Measurements from ENCODE around the gene ELK4. TPM values are rescaled to one million over a fixed set of nuclear protein-coding genes. Genes with fewer than 3 reads are reported as not detected.

The ELK4 gene
- polyA plus RNA-seq, 1 donor (not counting 4 experiments of a cell fraction or from before 2014, with no cell fraction given), result 8.6 TPM

- Histone ChIP-seq H3K9me3 (ENCODE audit: control insufficient read depth, low read depth, low read length) (no peaks in the 10 kb centered on the region), H3K27me3 (ENCODE audit: control insufficient read depth, extremely low read depth, insufficient read depth, low read length) (no peaks in the 10 kb centered on the region), H3K27ac (ENCODE audit: control insufficient read depth, insufficient read depth, low read length) (peak overlapping the region; percentile 30), H3K79me2 (ENCODE audit: control insufficient read depth, insufficient read depth, low read length) (no peaks in the 10 kb centered on the region), H3K9me1 (ENCODE audit: control insufficient read depth, extremely low read depth, insufficient read depth, low read length) (no peaks in the 10 kb centered on the region), H3K4me1 (ENCODE audit: control insufficient read depth, extremely low read depth, insufficient read depth, low read length) (peaks cover 21% of the 10 kb centered on the region), H3K9ac (ENCODE audit: control insufficient read depth, extremely low read depth, insufficient read depth, low read length) (peak overlapping the region; percentile 42), H3K4me3 (ENCODE audit: control insufficient read depth in 2 of 3, extremely low read depth in 1 of 3, insufficient read depth in 2 of 3, low read depth in 1 of 3, low read length in 3 of 3) (peak overlapping the region in 2 of 3 experiments; percentile 25 to 35), H3K36me3 (ENCODE audit: control insufficient read depth in 2 of 2, extremely low read depth in 1 of 2, insufficient read depth in 2 of 2, low read length in 2 of 2) (no peaks in the 10 kb centered on the region), H3K4me2 (ENCODE audit: control insufficient read depth, extremely low read depth, insufficient read depth, low read depth, low read length) (peak overlapping the region; percentile 81), H4K20me1 (ENCODE audit: control insufficient read depth, extremely low read depth, insufficient read depth, low read length) (no peaks in the 10 kb centered on the region), H2AFZ (ENCODE audit: control insufficient read depth, low read length) (peak overlapping the region; percentile 87)
- peak; percentile 90 for DNase-seq (ENCODE audit: low read depth, low spot score)
- FAIRE-seq, result peak; percentile 75
- TF ChIP-seq CTCF (optimal IDR thresholded peaks at IDR 0.05 in 1 of 3, IDR thresholded peaks at IDR 0.05 in 1 of 3, conservative IDR thresholded peaks at IDR 0.05 in 1 of 3; ENCODE audit: extremely low read depth in 1 of 3, insufficient read depth in 2 of 3, low read length in 3 of 3) (peak; percentile 95 to 99 (median 98)), EZH2 (IDR thresholded peaks at IDR 0.05; ENCODE audit: low read length) (no peak)
- dilution Hi-C loops (cut with MboI; ENCODE audit: extremely low pct_ligation_motif_present, low sequenced_read_pairs), result no loop called here
Measured at GRCh38 chr1:205591522-205592351, 40.1 kb downstream of the ELK4 start.

GRCh38 chr1:205590777-205591513 lies 40.9 kb downstream of the ELK4 start:
- Histone ChIP-seq H3K9ac (ENCODE audit: control insufficient read depth, extremely low read depth, insufficient read depth, low read length) (no peak overlapping the region), H3K36me3 (ENCODE audit: control insufficient read depth in 2 of 2, extremely low read depth in 1 of 2, insufficient read depth in 2 of 2, low read length in 2 of 2) (no peaks in the 10 kb centered on the region), H3K4me1 (ENCODE audit: control insufficient read depth, extremely low read depth, insufficient read depth, low read length) (peaks cover 13% of the 10 kb centered on the region), H3K9me3 (ENCODE audit: control insufficient read depth, low read depth, low read length) (no peaks in the 10 kb centered on the region), H4K20me1 (ENCODE audit: control insufficient read depth, extremely low read depth, insufficient read depth, low read length) (no peaks in the 10 kb centered on the region), H3K27ac (ENCODE audit: control insufficient read depth, insufficient read depth, low read length) (no peak overlapping the region), H3K27me3 (ENCODE audit: control insufficient read depth, extremely low read depth, insufficient read depth, low read length) (no peaks in the 10 kb centered on the region), H3K9me1 (ENCODE audit: control insufficient read depth, extremely low read depth, insufficient read depth, low read length) (no peaks in the 10 kb centered on the region), H2AFZ (ENCODE audit: control insufficient read depth, low read length) (no peak overlapping the region), H3K4me2 (ENCODE audit: control insufficient read depth, extremely low read depth, insufficient read depth, low read depth, low read length) (no peak overlapping the region), H3K4me3 (ENCODE audit: control insufficient read depth in 2 of 3, extremely low read depth in 1 of 3, insufficient read depth in 2 of 3, low read depth in 1 of 3, low read length in 3 of 3) (no peak overlapping the region), H3K79me2 (ENCODE audit: control insufficient read depth, insufficient read depth, low read length) (no peaks in the 10 kb centered on the region)
- dilution Hi-C loops (cut with MboI; ENCODE audit: extremely low pct_ligation_motif_present, low sequenced_read_pairs), result no loop called here
- DNase-seq (ENCODE audit: low read depth, low spot score) (no peak), FAIRE-seq (no peak)
- TF ChIP-seq EZH2 (IDR thresholded peaks at IDR 0.05; ENCODE audit: low read length) (no peak), CTCF (optimal IDR thresholded peaks at IDR 0.05 in 1 of 3, IDR thresholded peaks at IDR 0.05 in 1 of 3, conservative IDR thresholded peaks at IDR 0.05 in 1 of 3; ENCODE audit: extremely low read depth in 1 of 3, insufficient read depth in 2 of 3, low read length in 3 of 3) (no peak)
